ENCODE results near the gene SLTM.

DNA sequence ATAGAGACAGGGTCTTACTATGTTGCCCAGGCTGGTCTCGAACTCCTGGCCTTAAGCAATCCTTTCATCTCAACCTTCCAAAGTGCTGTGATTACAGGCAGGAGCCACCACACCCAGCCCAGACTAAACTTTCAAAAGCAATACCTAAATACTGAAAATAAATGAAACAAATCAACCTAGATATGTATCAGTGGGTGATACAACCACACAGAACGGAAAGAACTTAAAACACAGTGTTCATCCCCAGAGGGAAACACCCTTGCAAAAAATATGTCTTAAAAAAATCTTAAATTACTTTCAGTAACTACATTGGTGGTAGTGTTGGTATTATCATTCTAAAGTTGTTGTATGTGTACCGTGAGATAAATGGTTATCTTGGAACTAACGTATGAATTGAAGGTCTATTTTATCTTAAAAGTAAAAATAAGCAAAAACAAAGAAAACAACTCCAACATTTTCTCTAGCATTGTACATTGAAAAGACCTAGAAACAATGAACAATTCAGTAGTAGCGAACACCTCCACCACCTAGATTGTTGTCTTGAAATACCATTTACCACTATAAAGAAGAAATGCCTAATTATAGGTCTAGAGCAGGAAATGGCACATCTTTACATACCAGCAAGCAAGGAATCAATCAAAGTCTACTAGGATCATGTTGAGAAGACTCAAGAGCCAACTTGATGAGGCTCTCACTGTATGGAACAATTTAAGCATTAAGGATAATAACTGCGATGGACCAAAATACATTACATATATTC, 24.7 kb downstream of the SLTM start:
- TF ChIP-seq, protein P1, sequence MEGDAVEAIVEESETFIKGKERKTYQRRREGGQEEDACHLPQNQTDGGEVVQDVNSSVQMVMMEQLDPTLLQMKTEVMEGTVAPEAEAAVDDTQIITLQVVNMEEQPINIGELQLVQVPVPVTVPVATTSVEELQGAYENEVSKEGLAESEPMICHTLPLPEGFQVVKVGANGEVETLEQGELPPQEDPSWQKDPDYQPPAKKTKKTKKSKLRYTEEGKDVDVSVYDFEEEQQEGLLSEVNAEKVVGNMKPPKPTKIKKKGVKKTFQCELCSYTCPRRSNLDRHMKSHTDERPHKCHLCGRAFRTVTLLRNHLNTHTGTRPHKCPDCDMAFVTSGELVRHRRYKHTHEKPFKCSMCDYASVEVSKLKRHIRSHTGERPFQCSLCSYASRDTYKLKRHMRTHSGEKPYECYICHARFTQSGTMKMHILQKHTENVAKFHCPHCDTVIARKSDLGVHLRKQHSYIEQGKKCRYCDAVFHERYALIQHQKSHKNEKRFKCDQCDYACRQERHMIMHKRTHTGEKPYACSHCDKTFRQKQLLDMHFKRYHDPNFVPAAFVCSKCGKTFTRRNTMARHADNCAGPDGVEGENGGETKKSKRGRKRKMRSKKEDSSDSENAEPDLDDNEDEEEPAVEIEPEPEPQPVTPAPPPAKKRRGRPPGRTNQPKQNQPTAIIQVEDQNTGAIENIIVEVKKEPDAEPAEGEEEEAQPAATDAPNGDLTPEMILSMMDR (IDR thresholded peaks at IDR 0.05), result no peak
- TF ChIP-seq POLR2A (IDR thresholded peaks at IDR 0.05), result no peak
